ENCODE data around the gene NF1.

Gene NF1

DNA sequence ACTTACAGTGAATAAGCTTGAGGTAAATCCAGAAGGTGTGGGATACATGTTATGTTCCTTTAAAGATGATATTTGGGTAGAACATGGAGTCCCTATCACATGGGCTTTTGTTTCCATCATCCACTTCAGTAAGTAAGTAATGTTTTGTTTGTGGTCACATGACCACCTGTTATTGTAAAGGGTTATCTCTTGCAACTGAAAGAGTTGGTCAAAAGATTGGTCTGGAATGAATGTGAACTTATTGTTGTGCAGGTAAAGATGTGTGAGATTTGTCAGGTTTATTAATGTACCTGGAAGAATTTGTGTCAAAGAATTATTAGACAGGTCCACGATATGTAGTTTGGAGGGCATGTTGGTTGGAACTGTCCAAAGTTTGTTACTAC, 200.7 kb downstream of the NF1 start:
- H3K9ac ChIP-seq (ENCODE audit: low read length), result no peak overlapping the region
- no peaks in the 10 kb centered on the region for H3K79me2 ChIP-seq (ENCODE audit: control insufficient read depth, insufficient read depth, low read length)
- no peak overlapping the region for H3K23ac ChIP-seq (ENCODE audit: low read length)
- no peak for DNase-seq
- no peak overlapping the region for H3K4ac ChIP-seq (ENCODE audit: low read depth, low read length)
- no peak overlapping the region for H4K5ac ChIP-seq (ENCODE audit: low read length)
- H3K79me1 ChIP-seq (ENCODE audit: low read length), result no peaks in the 10 kb centered on the region
- no peak overlapping the region for H3K18ac ChIP-seq (ENCODE audit: low read length)
- WGBS (ENCODE audit: extremely low coverage, insufficient coverage, low lambda C conversion rate), result no CpG with 5 or more reads among the region's 1 CpG
- H3K36me3 ChIP-seq (ENCODE audit: control insufficient read depth, insufficient read depth, low read length), result no peaks in the 10 kb centered on the region
- H3K56ac ChIP-seq (ENCODE audit: low read length), result no peak overlapping the region
- no peak overlapping the region for H3K4me3 ChIP-seq (ENCODE audit: low read length)
- H3K4me1 ChIP-seq (ENCODE audit: control insufficient read depth, low read depth, low read length), result no peaks in the 10 kb centered on the region
- H3K4me2 ChIP-seq (ENCODE audit: low read length), result no peak overlapping the region
- no peak overlapping the region for H3K27ac ChIP-seq (ENCODE audit: low read depth, low read length)
- no peak overlapping the region for H2BK5ac ChIP-seq (ENCODE audit: low read length)
- no peak overlapping the region for H2AK5ac ChIP-seq (ENCODE audit: low read length)
- H3K27me3 ChIP-seq (ENCODE audit: insufficient read depth, low read length, poor library complexity), result no peaks in the 10 kb centered on the region
- H2BK120ac ChIP-seq (ENCODE audit: low read depth, low read length), result no peak overlapping the region
- no peak overlapping the region for H4K8ac ChIP-seq (ENCODE audit: low read depth, low read length)
- H2BK15ac ChIP-seq (replicated peaks; ENCODE audit: low read depth), result no peak overlapping the region

GRCh38 chr17:31296142-31296541, 201.4 kb downstream of the NF1 start:
- no peak overlapping the region for H2BK120ac ChIP-seq (ENCODE audit: low read depth, low read length)
- H3K79me2 ChIP-seq (ENCODE audit: control insufficient read depth, insufficient read depth, low read length), result no peaks in the 10 kb centered on the region
- H3K27ac ChIP-seq (ENCODE audit: low read depth, low read length), result no peak overlapping the region
- no peak overlapping the region for H3K23ac ChIP-seq (ENCODE audit: low read length)
- no peak overlapping the region for H3K4me2 ChIP-seq (ENCODE audit: low read length)
- no peak overlapping the region for H4K8ac ChIP-seq (ENCODE audit: low read depth, low read length)
- no peaks in the 10 kb centered on the region for H3K79me1 ChIP-seq (ENCODE audit: low read length)
- no peak for DNase-seq
- H3K56ac ChIP-seq (ENCODE audit: low read length), result no peak overlapping the region
- H2AK5ac ChIP-seq (ENCODE audit: low read length), result no peak overlapping the region
- no peak overlapping the region for H3K4ac ChIP-seq (ENCODE audit: low read depth, low read length)
- H2BK5ac ChIP-seq (ENCODE audit: low read length), result no peak overlapping the region
- no peak overlapping the region for H3K18ac ChIP-seq (ENCODE audit: low read length)
- no peak overlapping the region for H2BK15ac ChIP-seq (replicated peaks; ENCODE audit: low read depth)
- no peak overlapping the region for H3K9ac ChIP-seq (ENCODE audit: low read length)
- H3K4me1 ChIP-seq (ENCODE audit: control insufficient read depth, low read depth, low read length), result no peaks in the 10 kb centered on the region
- H4K5ac ChIP-seq (ENCODE audit: low read length), result no peak overlapping the region
- no peaks in the 10 kb centered on the region for H3K36me3 ChIP-seq (ENCODE audit: control insufficient read depth, insufficient read depth, low read length)
- WGBS (ENCODE audit: extremely low coverage, insufficient coverage, low lambda C conversion rate), result no CpG with 5 or more reads among the region's 2 CpGs
- H3K4me3 ChIP-seq (ENCODE audit: low read length), result no peak overlapping the region
- no peaks in the 10 kb centered on the region for H3K27me3 ChIP-seq (ENCODE audit: insufficient read depth, low read length, poor library complexity)

- Histone ChIP-seq H4K5ac (ENCODE audit: low read length) (no peak within 1 kb of the TSS), H2AK5ac (ENCODE audit: low read length) (no peak within 1 kb of the TSS), H3K18ac (ENCODE audit: low read length) (no peak within 1 kb of the TSS), H3K23ac (ENCODE audit: low read length) (no peak within 1 kb of the TSS), H3K9ac (ENCODE audit: low read length) (no peak within 1 kb of the TSS), H3K36me3 (ENCODE audit: control insufficient read depth, insufficient read depth, low read length) (no peaks in the 10 kb centered on the region), H2BK5ac (ENCODE audit: low read length) (no peak within 1 kb of the TSS), H2BK15ac (replicated peaks; ENCODE audit: low read depth) (no peak within 1 kb of the TSS), H3K4ac (ENCODE audit: low read depth, low read length) (no peak within 1 kb of the TSS), H3K56ac (ENCODE audit: low read length) (no peak within 1 kb of the TSS), H3K79me2 (ENCODE audit: control insufficient read depth, insufficient read depth, low read length) (no peaks in the 10 kb centered on the region), H3K79me1 (ENCODE audit: low read length) (no peaks in the 10 kb centered on the region), H3K27ac (ENCODE audit: low read depth, low read length) (no peak within 1 kb of the TSS), H3K4me3 (ENCODE audit: low read length) (no peak within 1 kb of the TSS), H2BK120ac (ENCODE audit: low read depth, low read length) (no peak within 1 kb of the TSS), H3K27me3 (ENCODE audit: insufficient read depth, low read length, poor library complexity) (no peaks in the 10 kb centered on the region), H3K4me2 (ENCODE audit: low read length) (no peak within 1 kb of the TSS), H3K4me1 (ENCODE audit: control insufficient read depth, low read depth, low read length) (no peaks in the 10 kb centered on the region), H4K8ac (ENCODE audit: low read depth, low read length) (no peak within 1 kb of the TSS)
- no CpG with 5 or more reads among the region's 7 CpGs for WGBS (ENCODE audit: extremely low coverage, insufficient coverage, low lambda C conversion rate)
- no peak for DNase-seq
These were observed 202.3 kb downstream of the NF1 start, which contains the start of gene OMG for GRCh38 chr17:31297090-31297489. Gene OMG (minus strand): TSS chr17:31297239. CDS start chr17:31296331, 908 bp downstream.

DNA sequence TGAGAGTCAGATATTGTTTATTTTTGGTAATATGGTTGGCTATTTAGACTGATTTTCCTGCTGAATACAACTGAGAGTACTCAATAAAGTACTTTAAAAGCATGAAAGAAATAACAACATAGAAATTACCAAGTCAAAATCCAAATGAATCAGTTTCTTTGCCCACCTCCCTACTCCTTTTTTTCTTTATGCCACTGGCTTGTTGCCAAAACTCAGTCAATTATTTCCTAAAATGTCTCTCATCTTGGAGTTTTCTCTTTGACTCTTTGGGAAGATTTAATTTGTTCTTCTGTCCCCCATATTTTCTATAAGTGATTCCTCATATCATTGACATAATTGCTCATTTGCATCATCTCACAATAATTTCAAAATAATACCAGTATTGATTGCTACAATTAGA, 204.8 kb downstream of the NF1 start:
- H3K79me1 ChIP-seq (ENCODE audit: low read length), result no peaks in the 10 kb centered on the region
- H3K4me3 ChIP-seq (ENCODE audit: low read length), result no peak overlapping the region
- no peak overlapping the region for H3K4me2 ChIP-seq (ENCODE audit: low read length)
- no peaks in the 10 kb centered on the region for H3K4me1 ChIP-seq (ENCODE audit: control insufficient read depth, low read depth, low read length)
- no peaks in the 10 kb centered on the region for H3K27me3 ChIP-seq (ENCODE audit: insufficient read depth, low read length, poor library complexity)
- no peak overlapping the region for H3K9ac ChIP-seq (ENCODE audit: low read length)
- no peak overlapping the region for H3K27ac ChIP-seq (ENCODE audit: low read depth, low read length)
- H3K4ac ChIP-seq (ENCODE audit: low read depth, low read length), result no peak overlapping the region
- H3K79me2 ChIP-seq (ENCODE audit: control insufficient read depth, insufficient read depth, low read length), result no peaks in the 10 kb centered on the region
- no peak overlapping the region for H2AK5ac ChIP-seq (ENCODE audit: low read length)
- no peak overlapping the region for H3K56ac ChIP-seq (ENCODE audit: low read length)
- no peak overlapping the region for H4K8ac ChIP-seq (ENCODE audit: low read depth, low read length)
- no peak overlapping the region for H4K5ac ChIP-seq (ENCODE audit: low read length)
- no peak overlapping the region for H3K18ac ChIP-seq (ENCODE audit: low read length)
- DNase-seq, result no peak
- H3K36me3 ChIP-seq (ENCODE audit: control insufficient read depth, insufficient read depth, low read length), result no peaks in the 10 kb centered on the region
- H2BK15ac ChIP-seq (replicated peaks; ENCODE audit: low read depth), result no peak overlapping the region
- no peak overlapping the region for H3K23ac ChIP-seq (ENCODE audit: low read length)
- H2BK120ac ChIP-seq (ENCODE audit: low read depth, low read length), result no peak overlapping the region
- no peak overlapping the region for H2BK5ac ChIP-seq (ENCODE audit: low read length)

- H3K9ac ChIP-seq (ENCODE audit: low read length), result no peak overlapping the region
- no peak overlapping the region for H2BK120ac ChIP-seq (ENCODE audit: low read depth, low read length)
- H2BK5ac ChIP-seq (ENCODE audit: low read length), result no peak overlapping the region
- H3K4ac ChIP-seq (ENCODE audit: low read depth, low read length), result no peak overlapping the region
- H3K18ac ChIP-seq (ENCODE audit: low read length), result no peak overlapping the region
- no peak overlapping the region for H3K56ac ChIP-seq (ENCODE audit: low read length)
- H3K4me3 ChIP-seq (ENCODE audit: low read length), result no peak overlapping the region
- H3K36me3 ChIP-seq (ENCODE audit: control insufficient read depth, insufficient read depth, low read length), result no peaks in the 10 kb centered on the region
- H4K8ac ChIP-seq (ENCODE audit: low read depth, low read length), result no peak overlapping the region
- H3K4me1 ChIP-seq (ENCODE audit: control insufficient read depth, low read depth, low read length), result no peaks in the 10 kb centered on the region
- WGBS (ENCODE audit: extremely low coverage, insufficient coverage, low lambda C conversion rate), result no CpG with 5 or more reads among the region's 1 CpG
- H3K79me2 ChIP-seq (ENCODE audit: control insufficient read depth, insufficient read depth, low read length), result no peaks in the 10 kb centered on the region
- H3K27me3 ChIP-seq (ENCODE audit: insufficient read depth, low read length, poor library complexity), result no peaks in the 10 kb centered on the region
- no peak overlapping the region for H2AK5ac ChIP-seq (ENCODE audit: low read length)
- no peak overlapping the region for H3K27ac ChIP-seq (ENCODE audit: low read depth, low read length)
- peaks cover 2% of the 10 kb centered on the region for H3K79me1 ChIP-seq (ENCODE audit: low read length)
- no peak for DNase-seq
- H4K5ac ChIP-seq (ENCODE audit: low read length), result no peak overlapping the region
- H2BK15ac ChIP-seq (replicated peaks; ENCODE audit: low read depth), result no peak overlapping the region
- no peak overlapping the region for H3K23ac ChIP-seq (ENCODE audit: low read length)
- no peak overlapping the region for H3K4me2 ChIP-seq (ENCODE audit: low read length)
These were observed 212.9 kb downstream of the NF1 start for GRCh38 chr17:31307640-31308039.
